HG03108 (cell line): ENCODE measurements around the gene ST6GALNAC6.

Experiments used
- ATAC-seq: cut with Tn5 transposase; IDR thresholded peaks from one replicate; pipeline ENCODE4 v1.9.1; 2021; ENCODE audit warnings: moderate library complexity; ENCODE audit not compliant: unreplicated experiment

Gene ST6GALNAC6

GRCh38 chr9:127917603-127918002, 18.2 kb upstream of the ST6GALNAC6 start:
- ATAC-seq = peak; percentile 26

DNA sequence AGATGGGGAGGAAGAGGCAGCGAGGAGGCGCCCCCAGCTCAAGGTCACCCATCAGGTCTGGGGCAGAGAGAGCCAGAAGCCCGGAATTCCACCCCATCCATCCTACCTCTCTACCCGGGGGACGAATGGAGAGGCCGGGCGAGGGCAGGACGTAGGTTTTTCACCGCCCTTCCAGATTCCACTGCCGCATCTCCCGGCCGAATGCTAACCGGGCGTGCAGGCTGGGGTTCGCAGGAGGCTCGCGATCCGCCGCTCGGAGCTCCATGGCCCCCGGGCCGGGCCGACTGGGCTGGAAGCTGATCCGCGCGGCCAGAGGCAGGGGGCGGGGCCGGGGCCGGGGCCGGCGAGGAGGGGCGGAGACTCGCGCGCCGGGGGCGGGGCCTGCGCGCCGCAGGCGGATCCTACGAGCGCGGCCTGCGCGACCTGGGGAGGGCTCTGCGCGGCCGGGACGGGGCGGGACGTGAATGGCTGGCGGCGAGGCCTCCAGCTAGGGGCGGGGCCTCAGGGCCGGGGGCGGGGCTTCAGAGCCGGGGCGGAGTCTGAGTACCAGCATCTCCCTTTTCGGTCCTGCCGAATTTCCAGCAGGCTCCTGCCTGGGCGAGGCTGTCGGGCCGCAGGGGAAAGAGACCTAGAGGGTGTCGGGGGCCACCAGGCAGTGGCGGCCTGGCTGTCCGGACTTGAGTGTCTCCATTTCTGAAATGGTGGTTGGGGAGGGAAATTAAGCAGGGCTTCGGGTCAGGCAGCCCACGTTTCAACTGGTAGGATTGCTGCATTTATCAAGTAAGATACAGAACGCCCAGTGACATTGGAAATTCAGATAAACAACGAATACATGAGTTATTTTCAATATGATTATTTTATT, 17.5 kb upstream of the ST6GALNAC6 start, which contains the start of gene ST6GALNAC4:
Gene ST6GALNAC4, minus strand, starts transcription at position 322 of the 862 bp plus-strand sequence. CDS start 622 bp downstream, outside the sequence.
- peak; percentile 68 for ATAC-seq

GRCh38 chr9:127915801-127916719, 16.7 kb upstream of the ST6GALNAC6 start:
- ATAC-seq = no peak

DNA sequence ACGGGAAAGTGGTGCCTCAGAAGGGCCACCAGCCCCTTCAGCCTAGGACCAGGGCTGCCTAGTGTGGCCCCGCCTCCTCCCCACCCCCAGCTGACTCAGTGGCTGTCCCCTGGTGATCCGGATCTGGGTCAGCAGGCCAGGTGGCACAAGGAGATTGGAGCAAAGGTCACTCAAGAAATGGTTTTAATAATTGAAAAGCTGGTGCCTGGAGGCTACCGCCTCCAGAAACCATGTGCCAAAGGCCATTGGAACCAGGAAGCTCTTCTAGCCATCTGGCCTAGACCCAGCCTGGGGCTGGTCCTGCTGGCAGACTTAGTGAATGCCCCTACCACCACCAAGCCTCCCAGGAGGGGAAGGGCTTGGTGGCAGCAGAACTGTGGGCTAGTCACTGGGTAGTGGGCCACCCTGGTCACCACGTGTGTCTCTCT, 15.9 kb upstream of the ST6GALNAC6 start:
- ATAC-seq = no peak

DNA sequence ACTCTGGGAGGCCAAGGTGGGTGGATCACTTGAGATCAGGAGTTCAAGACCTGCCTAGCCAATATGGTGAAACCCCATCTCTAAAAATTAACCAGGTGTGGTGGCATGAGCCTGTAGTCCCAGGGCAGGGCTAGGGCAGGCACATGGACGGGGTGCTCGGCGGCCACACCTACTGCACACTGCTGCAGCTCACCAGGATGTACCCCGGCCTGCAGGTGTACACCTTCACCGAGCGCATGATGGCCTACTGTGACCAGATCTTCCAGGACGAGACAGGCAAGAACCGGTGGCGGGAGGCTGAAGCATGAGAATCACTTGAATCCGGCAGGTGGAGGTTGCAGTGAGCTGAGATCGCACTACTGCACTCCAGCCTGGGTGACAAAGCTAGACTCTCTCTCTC, 14.3 kb upstream of the ST6GALNAC6 start:
- ATAC-seq = no peak

DNA sequence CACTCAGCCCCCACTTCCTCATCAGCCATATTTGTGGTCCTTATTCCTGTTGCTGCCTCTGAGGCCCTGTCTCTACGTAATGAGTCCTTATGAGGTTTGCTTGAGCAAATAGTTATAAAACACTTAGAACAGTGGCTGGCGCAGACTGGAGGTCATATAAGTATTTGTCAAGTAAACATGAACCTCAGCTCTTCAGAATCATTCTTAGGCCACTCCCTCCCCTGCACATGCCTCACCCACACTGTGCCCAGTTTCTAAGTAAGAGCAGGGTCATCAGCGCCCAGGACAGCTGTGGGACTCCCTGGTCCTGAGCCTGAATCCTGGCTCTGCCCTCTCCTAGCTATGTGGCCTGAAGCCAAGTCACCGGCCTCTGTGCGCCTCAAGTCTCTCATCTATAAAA, 13.5 kb upstream of the ST6GALNAC6 start:
- no peak for ATAC-seq

DNA sequence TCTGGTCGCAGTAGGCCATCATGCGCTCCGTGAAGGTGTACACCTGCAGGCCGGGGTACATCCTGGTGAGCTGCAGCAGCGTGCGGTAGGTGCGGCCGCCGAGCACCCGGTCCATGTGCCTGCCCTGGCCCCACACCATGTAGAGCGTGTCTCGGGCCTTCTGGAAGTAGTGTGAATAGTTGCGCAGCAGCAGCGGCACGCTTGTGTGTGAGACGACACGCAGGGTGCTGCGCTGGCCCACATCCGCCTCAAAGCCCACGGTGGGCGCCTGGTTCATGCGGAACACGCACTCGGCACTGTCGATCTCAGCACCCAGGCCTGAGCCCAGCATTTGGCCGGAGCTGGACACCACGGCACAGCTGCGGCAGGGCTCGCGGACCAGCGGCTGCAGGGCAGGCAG, 12.9 kb upstream of the ST6GALNAC6 start:
- ATAC-seq = no peak

DNA sequence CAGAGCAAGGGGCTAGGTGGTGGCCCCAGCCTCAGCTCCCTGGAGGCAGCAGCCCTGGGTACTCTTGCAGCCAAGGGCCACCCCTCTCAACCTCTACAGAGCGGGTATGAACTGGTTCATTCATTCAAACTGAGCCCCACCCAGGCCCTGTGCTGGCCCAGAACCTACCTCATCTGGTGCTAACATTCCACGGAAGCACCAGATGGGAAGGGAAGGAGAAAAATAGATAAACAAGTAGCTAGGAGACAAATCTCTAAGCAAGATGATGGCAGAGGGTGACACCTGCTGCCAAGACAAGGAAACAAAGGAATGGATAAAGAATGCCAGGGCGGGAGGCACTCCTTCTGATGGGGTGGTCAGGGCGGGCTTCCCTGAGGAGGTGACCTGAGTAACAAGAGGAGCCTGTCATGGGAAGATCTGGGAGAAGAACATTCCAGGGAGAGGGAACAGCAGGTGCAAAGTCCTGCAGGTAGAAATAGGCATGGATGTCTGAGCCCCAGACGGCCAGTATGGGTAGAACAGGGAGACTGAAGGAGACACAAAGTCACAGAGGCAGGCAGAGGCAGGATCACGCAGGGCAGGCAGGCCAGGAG, 11.3 kb upstream of the ST6GALNAC6 start:
- ATAC-seq = no peak

DNA sequence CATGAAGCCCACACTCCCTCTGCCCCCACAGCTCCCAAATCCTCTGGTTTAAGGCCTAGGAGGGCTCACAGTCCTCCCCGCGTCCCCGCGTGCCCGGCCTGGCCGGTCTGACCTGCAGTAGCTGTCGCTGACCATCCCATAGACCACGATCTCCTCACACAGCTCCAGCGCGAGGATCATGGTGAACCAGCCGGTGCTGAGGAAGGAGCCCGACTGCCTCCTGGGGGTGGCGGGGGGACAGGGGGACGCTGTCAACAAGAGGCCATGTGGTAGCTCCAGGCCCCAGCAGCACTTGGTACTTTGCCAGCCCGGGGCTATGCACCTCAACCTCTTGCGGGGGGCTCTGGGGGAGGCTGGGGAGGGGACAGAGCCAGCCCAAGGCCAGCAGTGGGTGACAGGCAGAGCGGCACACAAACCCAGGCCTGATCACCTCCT, 10.5 kb upstream of the ST6GALNAC6 start:
- ATAC-seq = no peak

GRCh38 chr9:127908660-127908926, 9.2 kb upstream of the ST6GALNAC6 start:
- no peak for ATAC-seq

GRCh38 chr9:127907867-127908659, 8.7 kb upstream of the ST6GALNAC6 start:
- ATAC-seq = no peak

- no peak for ATAC-seq
Measured at GRCh38 chr9:127905788-127906191, 6.4 kb upstream of the ST6GALNAC6 start.

DNA sequence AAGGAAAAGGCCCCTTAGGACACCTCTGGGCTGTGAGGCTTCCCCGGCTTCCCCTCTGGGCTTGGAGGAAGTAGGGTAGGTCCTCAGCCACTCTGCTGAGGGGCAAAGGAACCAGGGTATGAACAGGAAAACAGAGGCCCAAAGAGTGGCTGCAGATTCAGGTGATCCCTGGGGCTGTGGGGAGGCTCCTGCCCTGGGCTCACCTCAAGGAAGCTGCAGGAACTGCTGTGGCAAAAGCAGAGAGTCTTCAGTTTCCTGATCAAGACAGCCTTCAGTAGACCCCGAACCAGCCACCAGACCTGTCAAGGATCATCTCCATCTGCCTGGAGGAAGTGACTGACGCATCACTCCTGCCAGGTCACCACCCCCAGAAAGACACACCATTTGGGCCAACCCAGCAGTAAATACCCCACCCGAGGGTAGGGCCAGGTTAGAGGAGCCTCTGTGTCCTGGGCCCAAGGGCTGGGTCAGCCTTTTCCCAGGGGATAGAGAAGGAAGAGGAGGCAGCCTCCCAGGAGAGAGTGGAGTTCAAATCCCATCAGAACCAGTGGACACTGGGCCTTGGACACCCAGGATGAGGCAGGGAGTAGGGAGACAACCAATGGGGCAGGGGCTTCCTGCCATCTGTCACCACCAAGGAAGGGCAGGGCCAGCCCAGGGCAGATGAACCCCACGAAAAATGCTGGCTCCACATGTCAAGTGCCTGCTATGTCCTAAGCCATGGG, 5.8 kb upstream of the ST6GALNAC6 start:
- ATAC-seq = no peak

GRCh38 chr9:127904561-127905003, 5.2 kb upstream of the ST6GALNAC6 start:
- ATAC-seq = no peak

DNA sequence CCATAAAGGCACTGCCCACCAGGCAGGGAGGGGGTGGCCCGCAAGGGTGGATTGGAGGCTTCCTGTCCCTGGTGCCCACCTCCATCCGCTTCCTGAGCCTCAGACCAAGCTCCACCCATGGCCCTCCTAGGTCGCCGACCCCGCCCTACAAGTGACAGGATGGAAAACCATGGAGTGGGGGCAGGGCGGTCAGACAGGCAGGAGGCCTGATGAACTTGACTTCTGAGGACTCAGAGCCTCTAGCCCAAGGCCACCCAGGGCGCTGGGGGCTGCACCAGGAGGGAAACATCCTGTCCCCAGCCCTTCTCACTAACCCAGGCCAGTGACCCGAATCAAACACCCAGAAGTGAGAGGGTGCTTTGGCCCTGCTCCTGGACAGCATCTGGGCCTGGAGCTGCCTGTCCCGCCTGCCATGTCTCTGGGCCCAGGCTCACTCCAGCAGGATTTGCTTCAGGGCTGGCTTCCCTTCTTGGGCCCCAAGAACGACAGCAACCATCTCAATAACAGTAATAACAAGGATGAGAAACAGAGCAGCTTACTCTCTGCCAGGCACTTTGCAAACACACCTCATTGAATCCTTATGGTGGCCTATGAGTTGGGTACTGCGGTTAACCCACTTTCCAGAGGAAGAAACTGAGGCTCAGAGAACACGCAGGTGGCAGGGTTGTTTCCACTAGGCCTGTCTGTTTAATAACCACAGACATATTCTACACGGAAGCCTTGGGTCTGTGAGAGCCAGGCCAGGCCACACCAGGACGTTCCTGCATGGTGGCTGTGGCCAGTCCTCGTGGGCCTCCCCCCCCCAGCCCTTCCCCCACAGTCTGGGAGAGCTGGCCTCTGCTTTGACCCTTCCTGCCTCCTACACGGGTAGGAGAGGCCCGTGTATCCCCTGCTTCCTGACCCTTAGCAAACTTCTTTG, 4.4 kb upstream of the ST6GALNAC6 start:
- peak; percentile 33 for ATAC-seq

- no peak for ATAC-seq
Measured at GRCh38 chr9:127898433-127899127, 823 bp downstream of the ST6GALNAC6 start.

DNA sequence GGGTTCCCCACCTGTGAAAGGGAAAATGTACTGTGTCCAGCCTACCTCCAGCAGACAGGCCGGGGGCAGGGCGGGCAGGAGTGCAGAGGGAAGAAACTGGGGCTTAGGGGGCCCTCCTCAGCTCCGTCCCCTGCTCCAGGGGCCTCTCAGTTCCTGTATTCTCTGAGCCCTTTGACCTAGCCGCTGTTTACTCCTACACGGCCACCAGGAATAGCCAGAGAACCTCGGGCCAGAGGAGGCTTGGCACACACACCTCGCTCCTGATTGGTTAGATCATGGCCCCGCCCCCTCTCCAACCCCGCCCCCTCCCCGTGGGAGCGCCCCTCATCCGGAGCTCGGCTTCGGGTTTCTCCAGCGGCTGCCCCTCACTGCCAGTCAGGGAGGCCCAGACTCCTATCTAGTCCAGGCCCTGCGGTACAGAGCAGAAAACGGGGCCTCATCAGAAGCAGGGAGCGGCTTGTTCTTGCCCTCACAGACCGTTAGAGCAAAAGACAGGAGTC, 2.2 kb downstream of the ST6GALNAC6 start:
- ATAC-seq = no peak
